Measurements from ENCODE around the gene SYCP2. TPM values are rescaled to one million over a fixed set of nuclear protein-coding genes. Genes with fewer than 3 reads are reported as not detected.
A peak's percentile ranks its signal among the peaks of the same experiment; 100 is the strongest.

The SYCP2 gene
- total and polyA plus RNA-seq, 2 donors (not counting 1 experiment from before 2014, with no cell fraction given): 0.77 to 1.2 TPM

GRCh38 chr20:59933849-59934585, 580 bp upstream of the SYCP2 start:
- DNase-seq (ENCODE audit: low read depth in 2 of 2): peak; percentile 59
- Histone ChIP-seq H3K36me3 (ENCODE audit: control insufficient read depth, insufficient read depth, low read length) (no peaks in the 10 kb centered on the region), H3K9me3 (ENCODE audit: control insufficient read depth, insufficient read depth, low read depth, low read length) (no peaks in the 10 kb centered on the region), H4K20me1 (ENCODE audit: control insufficient read depth, extremely low read depth, insufficient read depth, low read length) (no peaks in the 10 kb centered on the region), H3K9ac (ENCODE audit: insufficient read depth, low read length) (peak overlapping the region; percentile 49), H3K4me2 (ENCODE audit: extremely low read depth, insufficient read depth, low read length) (peak overlapping the region; percentile 81), H3K4me3 (replicated peaks in 1 of 4; ENCODE audit: control extremely low read depth in 1 of 4, insufficient read depth in 1 of 4, low read depth in 3 of 4, low read length in 4 of 4) (peak overlapping the region; percentile 46 to 70 (median 61)), H3K4me1 (ENCODE audit: control insufficient read depth, extremely low read depth, insufficient read depth, low read length) (peaks cover under 1% of the 10 kb centered on the region), H2AFZ (ENCODE audit: low read length) (peak overlapping the region; percentile 86), H3K79me2 (ENCODE audit: control insufficient read depth, insufficient read depth, low read length) (peaks cover 1% of the 10 kb centered on the region), H3K27me3 (ENCODE audit: control insufficient read depth, insufficient read depth, low read length) (no peaks in the 10 kb centered on the region), H3K27ac (ENCODE audit: insufficient read depth, low read length) (no peak overlapping the region)
- TF ChIP-seq CTCF (conservative IDR thresholded peaks at IDR 0.05 in 1 of 2, IDR thresholded peaks at IDR 0.05 in 1 of 2; ENCODE audit: low read depth in 1 of 2, low read length in 2 of 2): peak; percentile 73 to 86
- TF ChIP-seq EZH2 (IDR thresholded peaks at IDR 0.05; ENCODE audit: low read length, missing control alignments): no peak

GRCh38 chr20:59932616-59933295, 681 bp downstream of the SYCP2 start:
- Histone ChIP-seq H3K4me1 (ENCODE audit: control insufficient read depth, extremely low read depth, insufficient read depth, low read length) (no peaks in the 10 kb centered on the region), H3K4me2 (ENCODE audit: extremely low read depth, insufficient read depth, low read length) (no peak overlapping the region), H2AFZ (ENCODE audit: low read length) (no peak overlapping the region), H3K9ac (ENCODE audit: insufficient read depth, low read length) (no peak overlapping the region), H4K20me1 (ENCODE audit: control insufficient read depth, extremely low read depth, insufficient read depth, low read length) (no peaks in the 10 kb centered on the region), H3K36me3 (ENCODE audit: control insufficient read depth, insufficient read depth, low read length) (no peaks in the 10 kb centered on the region), H3K79me2 (ENCODE audit: control insufficient read depth, insufficient read depth, low read length) (no peaks in the 10 kb centered on the region), H3K27ac (ENCODE audit: insufficient read depth, low read length) (no peak overlapping the region), H3K27me3 (ENCODE audit: control insufficient read depth, insufficient read depth, low read length) (no peaks in the 10 kb centered on the region), H3K4me3 (replicated peaks in 1 of 4; ENCODE audit: control extremely low read depth in 1 of 4, insufficient read depth in 1 of 4, low read depth in 3 of 4, low read length in 4 of 4) (no peak overlapping the region), H3K9me3 (ENCODE audit: control insufficient read depth, insufficient read depth, low read depth, low read length) (no peaks in the 10 kb centered on the region)
- TF ChIP-seq EZH2 (IDR thresholded peaks at IDR 0.05; ENCODE audit: low read length, missing control alignments) (no peak), CTCF (conservative IDR thresholded peaks at IDR 0.05 in 1 of 2, IDR thresholded peaks at IDR 0.05 in 1 of 2; ENCODE audit: low read depth in 1 of 2, low read length in 2 of 2) (no peak)
- DNase-seq (ENCODE audit: low read depth in 2 of 2): no peak

- no peak overlapping the region for H2AFZ ChIP-seq (ENCODE audit: low read length)
- no peaks in the 10 kb centered on the region for H3K79me2 ChIP-seq (ENCODE audit: control insufficient read depth, insufficient read depth, low read length)
- no peaks in the 10 kb centered on the region for H3K9me3 ChIP-seq (ENCODE audit: control insufficient read depth, insufficient read depth, low read depth, low read length)
- H3K4me3 ChIP-seq (replicated peaks in 1 of 4; ENCODE audit: control extremely low read depth in 1 of 4, insufficient read depth in 1 of 4, low read depth in 3 of 4, low read length in 4 of 4): no peak overlapping the region
- no peak for TF ChIP-seq EZH2 (IDR thresholded peaks at IDR 0.05; ENCODE audit: low read length, missing control alignments)
- no peak for TF ChIP-seq CTCF (conservative IDR thresholded peaks at IDR 0.05 in 1 of 2, IDR thresholded peaks at IDR 0.05 in 1 of 2; ENCODE audit: low read depth in 1 of 2, low read length in 2 of 2)
- H3K4me1 ChIP-seq (ENCODE audit: control insufficient read depth, extremely low read depth, insufficient read depth, low read length): no peaks in the 10 kb centered on the region
- no peak overlapping the region for H3K27ac ChIP-seq (ENCODE audit: insufficient read depth, low read length)
- no peaks in the 10 kb centered on the region for H3K36me3 ChIP-seq (ENCODE audit: control insufficient read depth, insufficient read depth, low read length)
- no peak for DNase-seq (ENCODE audit: low read depth in 2 of 2)
- no peak overlapping the region for H3K9ac ChIP-seq (ENCODE audit: insufficient read depth, low read length)
- no peak overlapping the region for H3K4me2 ChIP-seq (ENCODE audit: extremely low read depth, insufficient read depth, low read length)
- no peaks in the 10 kb centered on the region for H3K27me3 ChIP-seq (ENCODE audit: control insufficient read depth, insufficient read depth, low read length)
- H4K20me1 ChIP-seq (ENCODE audit: control insufficient read depth, extremely low read depth, insufficient read depth, low read length): no peaks in the 10 kb centered on the region
Observed at GRCh38 chr20:59931511-59932312, 1.7 kb downstream of the SYCP2 start.

All from fibroblast of lung (primary cell).